Muscle of arm (tissue), 12 donors: ENCODE measurements around the gene CFAP99. TPM values are rescaled to one million over a fixed set of nuclear protein-coding genes. Genes with fewer than 3 reads are reported as not detected.
"Not testable (repeated sequence)": the region's sequence is repeated elsewhere in the genome, so short reads cannot be mapped to it uniquely, and the experiment has no call there.

Experiments
- DNase-seq: peaks from one replicate; pipeline ENCODE4 v3.0.0-alpha.2; 2013
- polyA plus RNA-seq, 12 donors: library from polyadenylated mRNA; unstranded; fragments of 120-200 nt; gene quantifications; one replicate each; pipeline ENCODE4 v1.2.1, GENCODE V29; 2013; ENCODE audit not compliant: insufficient read length in 12 of 12

Gene CFAP99
- polyA plus RNA-seq, 12 donors = 0.12 to 0.22 (median 0.16) TPM; not detected in 8

DNA sequence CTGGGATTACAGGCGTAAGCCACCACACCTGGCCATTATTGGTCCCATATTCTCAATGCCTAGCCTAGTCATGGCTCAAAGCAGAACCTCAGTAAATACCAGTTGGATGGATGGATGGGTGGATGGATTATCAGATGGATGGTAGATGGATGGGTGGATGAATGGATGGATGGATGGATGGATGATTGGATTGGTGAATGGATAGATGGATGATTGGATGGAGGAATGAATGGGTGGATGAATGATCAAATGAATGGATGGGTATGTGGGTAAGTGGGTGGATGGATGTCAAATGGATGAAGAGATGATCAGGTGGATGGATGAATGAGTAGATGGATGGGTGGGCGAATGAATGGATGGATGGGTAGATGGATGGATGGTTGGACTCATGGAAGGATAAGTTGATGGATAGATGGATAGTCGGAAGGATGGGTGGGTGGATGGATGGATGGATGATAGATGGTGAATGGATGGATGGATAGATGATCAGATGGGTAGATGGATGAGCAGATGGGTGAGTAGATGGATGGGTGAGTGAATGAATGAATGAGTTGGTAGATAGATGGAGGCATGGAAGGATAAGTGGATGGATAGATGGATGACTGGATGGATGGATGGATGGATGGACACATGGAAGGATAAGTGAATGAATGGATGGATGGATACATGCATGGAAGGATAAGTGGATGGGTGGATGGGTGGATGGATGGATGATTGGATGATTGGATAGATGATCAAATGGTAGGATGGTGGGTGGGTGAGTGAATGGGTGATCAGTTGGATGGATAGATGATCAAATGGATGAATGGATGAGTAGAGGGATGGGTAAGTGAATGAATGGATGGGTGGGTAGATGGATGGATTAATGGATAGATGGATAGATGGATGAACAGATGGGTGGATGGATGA, 28.2 kb downstream of the CFAP99 start:
- no peak for DNase-seq

DNA sequence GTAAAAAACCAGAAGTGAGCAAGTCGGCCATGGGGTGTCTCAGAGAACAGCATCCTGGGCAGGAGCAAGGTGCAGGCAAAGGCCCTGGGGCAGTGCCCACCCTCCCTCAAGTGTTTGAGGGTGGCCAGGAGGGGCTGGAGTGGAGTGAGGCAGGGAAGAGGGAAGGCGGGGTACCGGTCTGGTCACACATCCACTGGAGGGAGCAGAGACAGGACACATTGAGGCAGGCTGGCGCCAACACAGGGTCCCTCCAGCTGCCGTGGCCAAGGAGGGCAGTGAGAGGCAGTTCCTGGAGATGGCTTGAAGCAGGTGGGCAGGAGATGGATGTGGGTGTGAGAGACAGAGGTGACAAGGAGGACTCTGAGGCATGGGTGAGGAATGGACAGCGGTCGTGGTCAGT, 29.8 kb downstream of the CFAP99 start:
- DNase-seq = no peak

DNA sequence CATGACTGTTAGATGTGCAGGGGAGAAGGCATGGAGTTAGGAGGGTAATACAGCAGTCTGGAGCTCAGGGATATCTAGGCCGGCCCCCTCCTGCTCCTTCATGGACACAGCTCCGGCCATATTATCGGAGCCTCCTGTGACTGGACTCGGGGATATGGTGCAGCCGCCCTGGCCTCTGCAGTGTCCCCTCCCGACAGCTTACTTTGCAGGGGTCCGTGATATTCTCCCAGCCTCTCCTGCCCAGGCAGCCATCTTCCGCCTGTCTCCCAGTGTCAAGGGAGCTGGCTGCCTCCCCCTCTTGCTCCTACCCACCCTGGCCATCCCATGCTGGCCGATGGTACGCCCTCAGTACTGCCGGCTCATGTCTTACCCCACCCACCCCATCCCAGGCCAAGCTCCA, 30.3 kb downstream of the CFAP99 start:
- DNase-seq = no peak

DNA sequence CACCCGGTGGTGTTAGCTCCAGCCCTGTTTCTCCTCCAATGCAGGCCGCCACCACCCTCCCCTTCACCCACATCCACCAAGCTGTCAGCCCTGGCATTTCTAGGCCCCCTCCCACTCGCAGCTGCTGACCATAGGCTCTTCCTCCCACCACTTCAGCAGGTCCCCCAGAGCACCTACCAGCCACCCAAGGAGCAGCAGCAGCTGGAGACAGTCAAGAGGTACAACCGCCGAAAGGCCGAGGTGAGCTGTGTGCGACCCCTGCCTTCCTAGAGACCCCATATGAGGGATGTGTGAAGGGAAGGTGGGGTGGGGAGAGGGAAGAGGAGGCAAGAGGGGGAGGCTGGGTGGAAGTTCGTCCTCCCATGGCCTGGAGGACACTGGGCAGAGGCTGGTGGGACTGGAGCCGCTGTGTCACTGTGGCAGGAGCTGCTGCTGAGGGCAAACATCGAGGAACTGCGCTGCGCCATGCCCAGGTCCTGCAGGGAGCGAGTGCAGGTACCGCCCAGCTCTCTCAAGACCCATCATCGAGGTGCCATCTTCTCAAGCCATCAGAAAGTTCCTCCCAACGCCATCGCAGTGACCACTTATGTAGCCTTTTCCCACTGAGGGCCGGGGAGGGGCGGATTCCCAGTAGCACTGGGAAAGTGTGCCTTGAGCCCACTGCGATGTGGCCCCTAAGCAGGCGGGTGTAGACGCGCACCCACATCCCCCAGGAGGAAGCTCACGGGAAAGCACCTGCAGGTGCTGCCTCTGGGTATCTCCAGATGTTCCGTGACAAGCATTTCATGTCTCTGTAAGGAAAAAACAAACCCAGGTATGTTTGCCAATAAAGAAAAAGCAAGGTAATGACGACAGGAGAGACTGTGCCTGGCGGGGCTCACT, 31.0 kb downstream of the CFAP99 start:
- DNase-seq = no peak

DNA sequence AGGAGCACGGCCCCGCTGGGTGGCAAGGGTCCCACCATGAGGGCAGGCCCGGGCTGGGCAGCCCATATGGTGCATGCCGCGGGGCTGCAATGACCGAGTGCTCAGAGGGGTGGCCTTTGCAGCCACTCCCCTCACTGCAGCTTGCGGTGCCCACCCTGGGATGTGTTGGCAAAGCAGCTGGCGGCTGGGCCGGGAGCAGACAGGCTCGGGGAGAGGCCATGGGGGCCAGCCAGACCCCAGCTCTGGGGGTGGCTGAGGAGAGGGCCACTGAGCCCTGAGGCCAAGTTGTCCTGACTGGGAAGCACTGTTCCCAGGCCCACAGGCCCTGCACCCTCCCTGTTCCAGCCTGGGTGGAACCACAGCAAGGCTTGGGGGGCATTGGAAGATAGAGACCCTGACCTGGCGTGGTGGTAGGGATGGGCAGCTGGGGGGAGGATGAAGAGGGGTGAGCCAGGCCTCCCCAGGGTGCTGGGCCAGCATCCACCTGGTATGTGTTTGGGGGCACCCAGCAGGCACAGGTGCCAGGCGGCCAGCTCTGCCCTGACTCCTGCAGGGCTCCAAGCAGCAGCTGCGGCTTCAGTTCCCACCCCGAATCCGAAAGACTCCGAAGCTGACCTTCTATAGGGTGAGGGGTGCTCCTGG, 31.8 kb downstream of the CFAP99 start:
- DNase-seq = no peak

DNA sequence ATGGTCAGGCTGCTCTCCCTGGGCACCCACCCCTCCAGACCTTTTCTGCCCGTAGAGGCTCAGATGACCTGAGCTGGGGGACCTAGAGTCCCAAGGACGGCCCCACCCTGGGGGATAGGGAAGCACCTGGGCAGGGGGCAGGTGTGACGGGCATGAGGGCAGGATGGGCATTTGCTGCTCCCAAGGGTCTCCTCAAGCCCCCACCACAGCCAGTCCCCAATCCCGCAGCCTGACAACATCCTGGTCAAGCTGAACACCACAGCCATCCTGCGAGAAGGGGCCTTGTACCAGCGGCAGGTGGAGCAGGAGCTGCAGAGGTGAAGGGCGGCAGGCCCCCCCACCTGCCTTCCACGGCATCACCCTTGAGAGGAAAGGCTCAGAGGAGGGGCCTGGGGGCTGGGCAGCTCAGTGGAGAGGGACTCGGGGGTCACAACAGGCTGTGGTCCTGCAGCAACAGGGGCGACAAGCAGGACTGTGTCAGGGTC, 32.3 kb downstream of the CFAP99 start:
- no peak for DNase-seq

DNA sequence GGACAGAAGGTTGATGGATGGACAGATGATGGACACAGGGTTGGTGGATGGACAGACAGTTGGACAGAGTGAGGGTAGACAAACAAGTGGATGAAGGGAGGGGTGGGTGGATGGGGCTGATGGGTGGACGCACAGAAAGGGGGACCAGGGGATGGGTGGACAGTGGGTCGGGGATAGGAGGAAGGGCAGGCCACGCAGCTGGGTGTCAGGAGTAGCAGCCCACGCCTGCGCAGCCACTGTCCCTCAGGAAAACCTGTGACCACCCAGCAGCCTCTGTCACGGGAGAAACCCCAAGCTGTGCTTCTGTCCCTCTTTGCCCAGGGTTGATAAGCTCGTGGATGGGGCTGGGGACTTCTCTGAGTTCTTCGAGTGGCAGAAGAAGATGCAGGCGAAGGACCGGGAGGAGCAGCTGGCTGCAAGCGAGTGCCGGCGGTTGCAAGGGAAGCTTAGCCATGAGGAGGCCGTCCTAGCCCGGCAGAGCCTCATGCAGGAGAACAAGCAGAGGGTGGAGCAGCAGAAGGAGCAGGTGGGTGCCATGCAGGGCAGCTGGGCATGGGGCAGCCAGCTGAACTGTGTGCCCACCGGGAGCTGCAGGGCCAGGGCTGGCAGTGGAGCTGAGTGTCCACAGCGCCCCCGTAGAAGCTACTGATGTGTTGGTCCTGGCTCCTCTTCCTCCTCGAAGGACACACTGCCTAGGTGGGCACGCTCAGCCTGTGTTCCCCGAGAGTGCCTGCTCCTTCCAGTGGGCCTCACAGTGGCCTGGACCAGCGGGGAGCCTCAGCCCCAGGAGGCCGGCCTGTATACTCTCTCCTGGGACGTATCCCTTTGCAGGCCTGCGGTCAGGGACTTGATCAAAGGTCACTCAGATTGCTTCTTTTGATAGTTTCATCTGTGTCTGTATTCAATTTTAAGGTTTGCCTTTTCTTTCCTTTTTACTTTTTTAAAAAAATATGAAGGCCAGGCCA, 33.3 kb downstream of the CFAP99 start:
- no peak for DNase-seq

DNA sequence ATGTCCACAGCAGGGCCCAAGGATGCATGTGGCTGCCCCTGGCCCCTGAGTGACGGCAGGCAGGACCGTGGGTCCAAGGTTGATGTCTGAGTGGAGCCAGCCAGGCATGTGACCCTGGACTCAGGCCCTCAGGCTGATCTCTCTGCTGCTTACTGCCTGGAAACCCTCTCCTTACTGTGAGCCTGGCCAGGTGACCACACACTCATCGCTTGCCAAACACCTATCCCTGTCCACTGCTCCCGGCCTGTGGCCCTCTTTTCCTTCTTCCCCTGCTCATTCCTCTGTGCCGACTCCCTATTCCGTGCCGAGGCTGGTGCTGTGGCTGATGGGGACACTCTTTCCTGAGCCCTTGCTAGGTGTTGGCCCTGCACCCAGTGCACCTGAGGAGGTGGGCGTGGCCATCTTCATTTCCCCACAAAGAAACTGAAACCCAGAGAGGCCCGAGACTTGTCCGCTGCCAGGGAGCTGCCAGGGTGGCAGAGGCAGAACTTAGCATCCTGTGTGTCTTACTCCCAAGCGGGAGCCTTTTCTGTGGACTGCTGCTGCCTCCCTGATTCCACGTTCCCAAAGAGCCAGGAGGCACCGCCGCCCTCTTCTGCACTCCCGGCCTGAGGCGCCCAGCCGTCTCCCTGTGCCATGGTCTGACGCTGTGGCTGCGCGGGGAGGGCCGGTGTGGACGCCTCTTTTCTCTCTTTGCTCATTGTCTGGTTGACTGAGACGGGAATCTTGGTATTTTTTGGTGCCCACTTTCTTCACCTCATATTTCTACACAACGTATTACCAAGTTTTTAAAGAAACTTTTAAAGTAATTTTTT, 38.9 kb downstream of the CFAP99 start:
- DNase-seq = no peak

DNA sequence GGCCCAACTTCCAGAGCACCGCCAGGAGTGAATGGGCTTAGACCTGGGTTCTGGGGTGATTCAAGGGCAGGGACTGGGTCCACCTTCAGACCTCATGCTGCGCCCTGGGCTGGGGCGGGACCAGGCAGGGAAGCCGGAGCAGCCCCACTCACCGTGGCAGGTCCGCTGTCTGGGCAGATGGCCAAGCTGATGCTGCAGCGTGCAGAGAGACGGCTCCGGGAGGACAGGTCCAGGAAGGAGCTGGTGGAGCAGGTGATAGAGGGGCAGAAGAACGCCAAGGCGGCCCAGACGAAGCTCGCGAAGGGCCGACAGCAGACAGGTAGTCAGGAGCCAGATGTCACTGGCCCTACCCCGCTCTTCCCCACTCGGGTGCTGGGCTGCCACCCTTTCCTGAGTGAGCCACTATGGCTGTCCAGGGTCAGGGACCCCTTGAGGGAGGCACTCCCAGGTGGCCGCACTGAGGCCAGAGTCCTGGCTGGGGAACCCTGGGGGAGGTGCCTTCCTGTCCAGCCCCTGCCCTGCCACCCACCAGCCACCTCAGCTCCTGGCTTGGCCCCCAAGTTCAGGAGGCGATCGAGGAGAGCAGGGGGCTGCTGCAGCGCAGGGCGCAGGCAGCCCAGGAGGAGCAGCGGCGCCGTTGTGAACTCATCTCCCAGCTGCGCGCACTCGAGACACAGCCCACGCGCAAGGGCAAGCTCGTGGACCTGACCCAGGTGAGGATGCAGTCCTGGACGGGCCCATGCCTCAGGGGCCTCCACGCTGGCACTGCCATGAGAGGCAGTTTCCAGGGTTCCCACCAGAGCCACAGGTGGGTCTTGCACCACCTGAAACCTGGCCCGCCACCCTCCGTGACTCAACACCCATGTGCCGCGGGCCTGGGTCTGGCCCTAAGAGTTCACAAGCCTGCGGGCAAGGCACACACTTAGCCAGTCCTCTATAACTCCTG, 40.1 kb downstream of the CFAP99 start:
- no peak for DNase-seq

DNA sequence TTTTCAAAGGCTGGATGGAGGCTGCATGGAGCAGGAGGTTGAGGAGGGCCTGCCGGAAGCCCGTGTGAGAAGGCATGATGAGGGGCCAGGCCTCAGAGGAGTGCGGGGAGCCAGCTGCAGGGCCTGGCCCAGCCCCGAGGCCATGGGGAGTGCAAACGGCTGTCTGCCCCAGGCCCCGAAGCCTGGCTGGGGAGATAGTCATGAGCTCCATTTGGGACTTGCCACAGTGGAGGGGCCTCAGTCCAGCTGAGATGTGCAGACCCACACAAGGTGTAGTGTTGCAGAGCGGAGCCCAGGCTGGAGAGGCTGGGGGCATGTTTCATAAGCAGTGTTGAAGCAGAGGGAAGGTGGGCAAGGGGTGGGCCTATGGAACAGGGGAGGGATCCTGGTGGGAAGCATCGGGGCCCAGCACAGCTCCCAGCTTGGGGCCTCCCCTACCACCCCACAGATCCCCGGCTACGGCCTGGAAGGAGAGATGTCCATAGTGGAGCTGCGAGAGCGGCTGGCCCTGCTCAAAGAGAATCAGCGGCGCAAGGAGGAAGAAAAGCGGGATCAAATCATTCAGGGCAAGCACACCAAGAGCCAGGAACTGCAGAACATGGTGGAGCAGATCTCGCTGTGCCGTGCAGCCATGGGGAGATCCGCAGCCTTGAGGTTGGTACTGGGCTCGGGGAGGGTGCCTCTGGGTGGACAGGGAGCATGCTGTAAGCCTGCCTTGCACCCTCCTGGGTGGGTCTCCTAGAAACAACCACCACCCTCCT, 41.0 kb downstream of the CFAP99 start:
- DNase-seq = no peak

DNA sequence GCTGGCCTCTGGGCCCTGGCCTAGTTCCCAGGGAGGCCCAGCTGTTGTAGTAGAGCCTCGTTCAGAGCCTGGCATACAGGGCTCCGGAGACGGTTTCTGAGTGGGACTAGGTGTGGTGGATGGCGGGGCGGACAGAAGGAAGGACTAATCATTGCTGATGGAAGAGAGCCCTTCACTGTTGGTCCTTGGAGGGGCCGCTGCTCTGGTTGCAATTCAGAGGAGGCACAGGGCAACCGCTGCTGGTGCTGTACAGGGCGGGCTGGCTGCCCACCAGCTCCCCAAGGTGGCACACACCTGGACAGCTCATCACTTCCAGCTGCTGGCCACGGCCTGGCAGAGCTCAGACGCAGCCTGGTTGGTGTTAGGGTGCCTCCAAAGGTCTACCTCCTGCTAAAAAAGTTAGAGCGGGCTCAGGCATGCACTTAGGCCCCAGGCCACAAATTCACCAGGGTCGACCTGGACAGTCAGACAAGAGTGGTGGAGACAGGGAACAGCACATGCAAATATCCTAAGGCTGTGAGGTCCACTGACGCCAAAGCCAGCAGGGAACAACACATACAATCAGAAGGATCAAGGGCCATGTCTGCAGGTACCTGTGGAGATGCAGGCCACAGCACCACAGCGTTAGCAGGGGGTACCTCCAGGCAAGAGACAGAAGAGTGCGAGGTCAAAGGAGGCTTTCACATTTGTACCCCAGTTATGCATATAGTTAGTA, 42.6 kb downstream of the CFAP99 start:
- DNase-seq = no peak

DNA sequence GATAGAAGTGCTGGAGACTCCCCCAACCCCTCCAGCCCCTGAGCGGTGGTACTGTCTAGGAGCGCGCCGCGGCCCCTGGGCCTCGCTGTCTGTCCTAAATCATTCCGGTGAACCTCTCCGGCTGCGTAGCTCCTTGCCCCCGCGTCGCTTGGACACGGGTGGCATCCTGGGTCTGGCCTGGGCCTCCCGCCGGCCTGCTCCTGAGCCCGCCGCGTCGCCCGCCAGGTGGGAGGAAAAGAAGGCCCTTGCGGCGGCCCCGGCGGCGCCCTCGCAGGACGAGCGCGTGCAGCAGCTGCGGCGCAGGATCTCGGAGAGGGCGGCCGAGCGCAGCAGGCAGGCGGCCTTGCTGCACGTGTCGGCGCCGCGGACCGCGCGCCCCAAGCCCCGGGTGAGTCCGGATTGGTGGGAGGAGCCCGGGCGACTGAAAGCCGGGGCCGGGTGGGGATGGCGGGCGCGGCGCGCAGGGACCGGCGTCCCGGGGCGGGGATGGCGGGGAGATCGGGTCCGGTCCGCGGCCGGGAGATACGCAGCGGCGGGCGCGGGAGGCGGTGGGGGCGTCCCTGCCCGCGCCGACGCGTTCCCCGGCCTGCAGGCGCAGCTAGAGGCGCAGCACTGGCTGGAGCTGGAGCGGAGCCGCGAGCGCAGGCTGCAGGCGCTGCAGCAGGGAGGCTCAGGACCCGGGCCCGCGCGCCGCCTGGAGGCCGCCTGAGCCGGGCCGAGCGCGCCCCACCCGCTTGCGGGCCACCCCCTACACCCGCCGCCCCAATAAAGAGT, 43.6 kb downstream of the CFAP99 start:
- peak; percentile 67 for DNase-seq

DNA sequence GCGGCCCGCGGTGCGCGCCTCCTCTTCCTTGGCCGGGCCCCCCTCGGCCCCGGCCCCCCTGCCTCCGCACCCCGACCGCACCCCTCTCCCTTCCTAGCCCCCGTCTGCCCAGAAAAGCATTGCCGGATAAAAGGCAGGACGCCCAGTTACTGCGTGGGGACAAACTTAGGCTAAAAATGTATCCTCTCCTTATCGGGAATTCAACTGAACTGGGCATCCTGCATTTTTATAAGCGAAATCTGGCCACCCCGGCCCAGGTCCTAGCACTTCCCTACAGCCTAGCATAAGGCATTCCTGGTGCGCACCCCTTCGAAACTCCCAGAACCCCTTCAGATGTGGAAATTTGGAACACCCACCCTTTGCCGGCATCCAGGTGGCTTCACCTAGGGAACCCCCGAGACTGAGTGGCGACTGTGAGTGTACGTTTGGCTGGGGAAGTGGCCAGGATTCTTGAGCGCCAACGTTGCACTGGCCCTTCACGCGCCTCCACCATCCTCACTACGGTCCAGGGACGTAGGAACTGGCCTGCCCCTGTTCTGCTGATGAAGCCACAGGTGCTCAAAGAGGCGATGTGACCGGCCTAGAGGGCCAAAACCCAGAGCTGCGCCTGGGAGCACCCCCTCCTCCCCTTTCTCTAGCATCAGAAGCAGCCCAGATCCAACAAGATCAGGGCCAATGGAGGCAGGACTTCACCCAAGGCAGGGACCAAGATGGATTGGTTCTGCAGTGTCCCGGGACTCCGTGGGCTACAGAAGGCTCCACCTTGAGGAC, 44.4 kb downstream of the CFAP99 start:
- no peak for DNase-seq

DNA sequence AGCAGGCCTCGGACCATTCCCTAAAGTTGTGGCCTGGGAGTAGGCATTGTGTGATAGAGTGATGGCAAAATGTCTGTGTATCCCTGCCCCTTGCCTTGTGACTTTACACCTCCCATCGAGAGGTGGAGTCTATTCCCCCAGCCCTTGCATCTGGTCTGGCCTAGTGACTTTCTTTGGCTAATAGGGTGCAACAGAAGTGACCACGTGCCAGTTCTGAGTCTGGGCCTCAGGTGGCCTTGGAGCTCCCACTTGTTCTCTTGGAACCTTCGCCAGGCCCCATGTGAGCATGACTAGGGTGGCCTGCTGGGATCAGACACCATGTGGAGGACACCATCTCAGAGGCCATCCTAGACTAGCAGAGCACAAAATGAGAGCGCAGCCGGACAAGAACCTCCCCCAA, 46.3 kb downstream of the CFAP99 start:
- no peak for DNase-seq

DNA sequence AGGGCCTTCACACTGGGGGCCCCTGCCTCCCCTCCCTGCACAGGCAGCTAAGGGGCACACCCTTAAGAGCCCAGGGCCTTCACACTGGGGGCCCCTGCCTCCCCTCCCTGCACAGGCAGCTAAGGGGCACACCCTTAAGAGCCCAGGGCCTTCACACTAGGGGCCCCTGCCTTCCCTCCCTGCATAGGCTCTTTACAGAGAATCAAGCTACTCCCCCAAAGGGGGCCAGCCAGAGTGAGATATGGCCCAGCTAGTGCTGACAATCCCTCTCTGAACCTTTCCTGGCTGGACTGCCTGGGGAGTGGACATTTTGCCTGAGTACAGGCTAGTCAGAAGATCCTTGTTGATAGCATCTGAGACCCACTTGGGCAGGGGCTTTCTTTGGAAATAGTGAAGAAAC, 46.8 kb downstream of the CFAP99 start:
- not testable (repeated sequence) for DNase-seq
